GM23248 (cell line): ENCODE data around the gene TMOD3. TPM values are rescaled to one million over a fixed set of nuclear protein-coding genes. Genes with fewer than 3 reads are reported as not detected.
A peak's percentile ranks its signal among the peaks of the same experiment; 100 is the strongest.

Source experiments
- DNase-seq: peaks from one replicate; pipeline ENCODE4 v3.0.0-alpha.2; 2015
- H2AFZ ChIP-seq: fragments of 200-600 bp; sonication (generic); 2 replicates; pipeline ENCODE4 v1.6.1; 2016; ENCODE audit warnings: antibody characterized with exemption
- H3F3A ChIP-seq: fragments of 200-600 bp; sonication (generic); 2 replicates; pipeline ENCODE4 v1.6.1; 2016; ENCODE audit warnings: mild to moderate bottlenecking, antibody characterized with exemption, mixed run types; ENCODE audit not compliant: insufficient read depth
- H3K27ac ChIP-seq: fragments of 200-600 bp; sonication (generic); 2 replicates; pipeline ENCODE4 v1.5.1; 2016; ENCODE audit warnings: mild to moderate bottlenecking
- H3K27me3 ChIP-seq: fragments of 200-600 bp; sonication (generic); replicated peaks from 2 replicates; pipeline ENCODE4 v1.6.1; 2016; ENCODE audit warnings: mild to moderate bottlenecking; ENCODE audit not compliant: insufficient read depth
- H3K36me3 ChIP-seq: fragments of 200-600 bp; sonication (generic); 2 replicates; pipeline ENCODE4 v1.6.1; 2016; ENCODE audit warnings: low read depth, mild to moderate bottlenecking
- H3K4me1 ChIP-seq: fragments of 200-600 bp; sonication (generic); 2 replicates; pipeline ENCODE4 v1.6.1; 2016; ENCODE audit warnings: mild to moderate bottlenecking; ENCODE audit not compliant: insufficient read depth
- H3K4me2 ChIP-seq: fragments of 200-600 bp; sonication (generic); one replicate; pipeline ENCODE4 v1.6.1; 2016; ENCODE audit warnings: mild to moderate bottlenecking; ENCODE audit not compliant: unreplicated experiment
- H3K4me3 ChIP-seq: fragments of 200-600 bp; sonication (generic); 2 replicates; pipeline ENCODE4 v1.5.1; 2016; ENCODE audit warnings: mild to moderate bottlenecking
- H3K79me2 ChIP-seq: fragments of 200-600 bp; sonication (generic); 2 replicates; pipeline ENCODE4 v1.6.1; 2016; ENCODE audit warnings: mild to moderate bottlenecking; ENCODE audit not compliant: insufficient read depth
- H3K9ac ChIP-seq: fragments of 200-600 bp; sonication (generic); 2 replicates; pipeline ENCODE4 v1.6.1; 2016; ENCODE audit warnings: mild to moderate bottlenecking
- H3K9me2 ChIP-seq: fragments of 200-600 bp; sonication (generic); 2 replicates; pipeline ENCODE4 v1.6.1; 2016; ENCODE audit warnings: mixed run types, mild to moderate bottlenecking, moderate library complexity; ENCODE audit not compliant: insufficient read depth
- H3K9me3 ChIP-seq: fragments of 200-600 bp; sonication (generic); one replicate; pipeline ENCODE4 v1.6.1; 2017; ENCODE audit warnings: low read depth
- H4K20me1 ChIP-seq: fragments of 200-600 bp; sonication (generic); 2 replicates; pipeline ENCODE4 v1.6.0; 2016; ENCODE audit not compliant: insufficient read depth
- EZH2 ChIP-seq: fragments of 200-600 bp; sonication (generic); IDR thresholded peaks from 2 replicates; pipeline ENCODE4 v1.6.1; 2018; ENCODE audit warnings: antibody characterized with exemption, mild to moderate bottlenecking; ENCODE audit not compliant: insufficient read depth, poor library complexity, severe bottlenecking
- EZH2phosphoT487 ChIP-seq: fragments of 200-600 bp; sonication (generic); IDR thresholded peaks from 2 replicates; pipeline ENCODE4 v1.6.1; 2018; ENCODE audit warnings: antibody characterized with exemption, moderate library complexity, mild to moderate bottlenecking, low read depth; ENCODE audit not compliant: insufficient read depth
- WGBS, 2 experiments: methylation state at CpG; one replicate each; pipeline ENCODE4 v1.1.6; 2015 to 2017; ENCODE audit warnings: low lambda C conversion rate in 2 of 2, low coverage in 1 of 2; ENCODE audit errors: missing lambda C conversion rate in 2 of 2; 5-methylcytosine and 5-hydroxymethylcytosine counted together
- in situ Hi-C: fragments of 300-500 bp; cut with MboI; formaldehyde crosslinking; loops from 2 replicates; pipeline ENCODE4 v1.15.0; 2020
- polyA plus RNA-seq: library from polyadenylated mRNA; unstranded; fragments of >200 nt; fragmentation: Nextera tagmentation; extraction: Ambion mirVana; gene quantifications from 2 replicates; pipeline ENCODE4 v1.2.1, GENCODE V29; 2016
- total RNA-seq: library from RNA; depleted of rRNA; stranded (reverse); fragments of >200 nt; shearing (Covaris generic); gene quantifications from 2 replicates; pipeline ENCODE4 v1.2.3, GENCODE V29; 2014

The TMOD3 gene
- total and polyA plus RNA-seq, 2 experiments from 2014 or later, result 35.1 to 47.2 TPM

DNA sequence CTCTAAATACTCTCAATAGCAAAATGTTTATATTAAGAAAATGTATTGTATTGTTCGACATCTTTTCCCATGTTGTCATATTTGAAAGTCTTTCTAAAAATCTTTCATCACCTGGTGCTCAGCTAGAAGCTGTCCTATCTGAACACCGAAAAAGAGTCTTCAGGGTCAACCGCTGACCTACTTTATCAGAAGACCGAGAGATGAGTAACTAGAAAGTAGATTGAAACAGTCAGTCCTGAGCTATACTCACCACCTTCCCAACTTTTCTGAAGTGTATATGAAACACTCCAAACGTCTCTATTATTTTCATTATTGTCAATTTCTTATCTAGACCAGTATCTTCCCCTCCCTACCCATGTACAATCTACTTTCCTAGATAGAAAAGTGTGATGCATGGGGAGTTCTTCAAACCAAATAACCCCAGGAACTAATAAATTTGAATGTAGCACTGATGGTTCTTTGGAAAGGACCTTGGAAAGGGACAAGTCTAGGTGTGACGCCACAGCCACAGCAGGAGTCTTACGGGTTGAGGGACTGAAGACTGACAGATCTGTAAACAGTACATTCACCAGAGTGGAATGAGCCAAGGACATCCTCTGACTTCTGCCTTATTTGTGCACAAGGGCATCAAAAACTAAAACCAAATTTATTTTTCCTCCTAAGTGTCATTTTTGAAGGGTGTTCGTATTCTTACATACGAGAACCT lies 58.6 kb downstream of the TMOD3 start:
- H3K27me3 ChIP-seq, result no peaks in the 10 kb centered on the region
- H3K27ac ChIP-seq, result no peak overlapping the region
- H3K4me1 ChIP-seq, result peaks cover 23% of the 10 kb centered on the region
- no peak for DNase-seq
- peaks cover 61% of the 10 kb centered on the region for H3K79me2 ChIP-seq
- H3K4me3 ChIP-seq, result no peak overlapping the region
- WGBS, 2 experiments, result 90% methylated on average over 9 of the region's 9 CpGs
- 0 out of 2 replicates have a peak, but pooled peaks cover 19% of the 10 kb centered on the region for H3K36me3 ChIP-seq
- no peaks in the 10 kb centered on the region for H3K9me3 ChIP-seq
- no peaks in the 10 kb centered on the region for H4K20me1 ChIP-seq
- peaks cover 31% of the 10 kb centered on the region for H3F3A ChIP-seq
- in situ Hi-C loops, result no loop called here
- TF ChIP-seq EZH2, result no peak
- TF ChIP-seq EZH2phosphoT487, result no peak
- no peak overlapping the region for H2AFZ ChIP-seq
- no peak overlapping the region for H3K9ac ChIP-seq
- no peaks in the 10 kb centered on the region for H3K9me2 ChIP-seq
- H3K4me2 ChIP-seq, result no peak overlapping the region

DNA sequence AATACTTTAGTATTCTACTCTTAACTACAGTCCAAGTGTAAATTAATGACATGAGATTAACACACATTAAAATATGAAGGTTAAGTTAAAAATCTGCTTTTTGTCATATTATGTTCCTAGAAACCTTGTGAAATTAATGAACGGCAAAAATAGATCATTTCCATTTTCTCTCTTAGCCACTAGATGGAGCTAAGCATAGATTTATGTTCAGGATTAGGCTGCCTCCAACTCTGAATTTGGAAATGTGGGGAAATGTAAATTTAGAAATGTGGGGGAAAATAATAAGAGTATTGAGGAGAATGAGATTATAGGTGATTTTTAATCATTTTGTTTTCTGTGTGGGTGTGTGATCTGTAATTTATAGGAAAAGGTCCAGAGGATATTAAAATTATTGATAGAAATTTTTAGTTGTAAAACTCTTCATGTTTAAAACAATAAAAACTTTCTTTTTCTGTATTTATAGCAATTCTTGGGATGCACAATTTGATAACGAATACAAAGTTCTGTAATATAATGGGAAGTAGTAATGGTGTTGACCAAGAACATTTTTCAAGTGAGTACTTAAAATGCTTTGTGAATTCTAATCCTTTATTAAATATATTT lies 59.2 kb downstream of the TMOD3 start:
- DNase-seq, result peak; percentile 64
- Histone ChIP-seq H3K36me3 (peaks cover 20% of the 10 kb centered on the region; the same call in 1 of the 2 replicates), H3F3A (peaks cover 24% of the 10 kb centered on the region), H3K4me1 (peaks cover 17% of the 10 kb centered on the region), H3K4me2 (no peak overlapping the region), H3K79me2 (peaks cover 54% of the 10 kb centered on the region), H3K9me3 (no peaks in the 10 kb centered on the region), H3K9me2 (no peaks in the 10 kb centered on the region), H2AFZ (no peak overlapping the region), H3K9ac (no peak overlapping the region), H4K20me1 (no peaks in the 10 kb centered on the region), H3K27me3 (no peaks in the 10 kb centered on the region), H3K27ac (no peak overlapping the region), H3K4me3 (no peak overlapping the region)
- no peak for TF ChIP-seq EZH2phosphoT487
- TF ChIP-seq EZH2, result no peak
- in situ Hi-C loops, result no loop called here
- 9 to 18% methylated on average over 2 of the region's 2 CpGs for WGBS, 2 experiments

DNA sequence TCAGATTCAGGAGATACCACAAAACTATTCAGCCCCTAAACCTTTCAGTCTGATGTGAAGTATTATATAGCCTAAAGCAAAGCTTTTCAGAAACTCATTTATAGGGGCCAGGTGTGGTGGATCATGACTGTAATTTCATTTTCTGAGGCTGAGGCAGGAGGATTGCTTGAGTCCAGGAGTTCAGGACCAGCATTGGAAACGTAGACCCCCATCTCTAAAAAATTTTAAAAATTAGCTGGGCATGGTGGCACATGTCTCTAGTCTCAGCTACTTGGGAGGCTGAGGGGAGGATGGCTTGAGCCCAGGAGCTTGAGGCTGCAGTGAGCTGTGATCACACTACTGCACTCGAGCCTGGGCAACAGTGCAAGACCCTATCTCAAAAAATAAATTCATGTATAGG lies 60.0 kb downstream of the TMOD3 start:
- no peak overlapping the region for H3K4me2 ChIP-seq
- H3K36me3 ChIP-seq, result peaks cover 28% of the 10 kb centered on the region
- in situ Hi-C loops, result no loop called here
- WGBS, 2 experiments, result 82 to 84% methylated on average over 2 of the region's 2 CpGs
- no peak overlapping the region for H3K27ac ChIP-seq
- H3K4me1 ChIP-seq, result peaks cover 9% of the 10 kb centered on the region
- H4K20me1 ChIP-seq, result no peaks in the 10 kb centered on the region
- H3K9ac ChIP-seq, result no peak overlapping the region
- H3F3A ChIP-seq, result peaks cover 16% of the 10 kb centered on the region; the same call in 1 of the 2 replicates
- H3K9me2 ChIP-seq, result no peaks in the 10 kb centered on the region
- DNase-seq, result no peak
- no peak overlapping the region for H2AFZ ChIP-seq
- H3K27me3 ChIP-seq, result no peaks in the 10 kb centered on the region
- no peak overlapping the region for H3K4me3 ChIP-seq
- no peak for TF ChIP-seq EZH2
- no peak for TF ChIP-seq EZH2phosphoT487
- peaks cover 47% of the 10 kb centered on the region for H3K79me2 ChIP-seq
- H3K9me3 ChIP-seq, result no peaks in the 10 kb centered on the region

DNA sequence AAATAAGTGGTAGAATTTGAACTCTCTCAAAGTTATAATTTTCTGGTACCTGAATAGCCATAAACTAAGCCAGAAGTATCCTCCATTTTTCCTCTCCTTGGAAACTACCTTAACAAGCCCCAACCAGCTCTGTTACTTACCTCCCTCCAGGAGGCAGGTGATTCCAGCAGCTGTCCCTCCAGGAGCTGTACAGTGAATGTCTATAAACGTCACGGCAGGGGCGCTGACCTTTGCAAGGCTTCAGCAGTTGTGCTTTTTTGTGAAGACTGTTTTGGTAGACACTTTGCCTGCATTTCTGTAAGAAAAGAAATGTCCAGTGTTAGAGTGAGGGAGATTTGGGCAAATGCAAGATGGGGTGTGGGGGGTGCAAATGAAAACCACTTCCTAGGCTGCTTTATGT lies 75.0 kb downstream of the TMOD3 start:
- Histone ChIP-seq H3K36me3 (peaks cover 56% of the 10 kb centered on the region), H4K20me1 (no peaks in the 10 kb centered on the region), H3K9ac (no peak overlapping the region), H2AFZ (no peak overlapping the region), H3K4me2 (no peak overlapping the region), H3K4me1 (peaks cover 11% of the 10 kb centered on the region), H3K79me2 (no peaks in the 10 kb centered on the region), H3K27me3 (no peaks in the 10 kb centered on the region), H3F3A (peaks cover 9% of the 10 kb centered on the region; the same call in 1 of the 2 replicates), H3K9me2 (no peaks in the 10 kb centered on the region), H3K27ac (no peak overlapping the region), H3K4me3 (no peak overlapping the region), H3K9me3 (no peaks in the 10 kb centered on the region)
- no peak for DNase-seq
- in situ Hi-C loops, result no loop called here
- WGBS, 2 experiments, result 90 to 91% methylated on average over 3 of the region's 3 CpGs
- TF ChIP-seq EZH2phosphoT487 (no peak), EZH2 (no peak)
